H9 (cell line): ENCODE data around the gene TAS2R10. TPM values are rescaled to one million over a fixed set of nuclear protein-coding genes. Genes with fewer than 3 reads are reported as not detected.

ENCODE experiments used
- DNase-seq: peaks from one replicate; pipeline ENCODE4 v3.0.0-alpha.2; 2017
- H2AFZ ChIP-seq: one replicate; pipeline ENCODE4 v1.6.1; 2013; ENCODE audit warnings: mild to moderate bottlenecking, low read length, control low read depth, moderate library complexity
- H2AK5ac ChIP-seq: 2 replicates; pipeline ENCODE4 v1.6.1; 2013; ENCODE audit warnings: low read length, control low read depth, mixed read lengths; ENCODE audit not compliant: insufficient read length
- H2BK120ac ChIP-seq: one replicate; pipeline ENCODE4 v1.6.1; 2013; ENCODE audit warnings: low read depth, mild to moderate bottlenecking, low read length, control low read depth, inconsistent platforms; ENCODE audit not compliant: poor library complexity, severe bottlenecking
- H2BK12ac ChIP-seq: 2 replicates; pipeline ENCODE4 v1.6.1; 2013; ENCODE audit warnings: low read length, control low read depth, mixed read lengths, low read depth; ENCODE audit not compliant: insufficient read length
- H2BK15ac ChIP-seq: 2 replicates; pipeline ENCODE4 v1.6.1; 2013; ENCODE audit warnings: low read depth, low read length, control low read depth
- H2BK20ac ChIP-seq: one replicate; pipeline ENCODE4 v1.6.1; 2013; ENCODE audit warnings: low read depth, mild to moderate bottlenecking, low read length, control low read depth, inconsistent platforms; ENCODE audit not compliant: poor library complexity, severe bottlenecking
- H2BK5ac ChIP-seq: 2 replicates; pipeline ENCODE4 v1.6.1; 2013; ENCODE audit warnings: low read length, control low read depth, mixed read lengths; ENCODE audit not compliant: insufficient read length
- H3K14ac ChIP-seq: 2 replicates; pipeline ENCODE4 v1.6.1; 2013; ENCODE audit warnings: low read length, control low read depth; ENCODE audit not compliant: insufficient read depth
- H3K18ac ChIP-seq: 2 replicates; pipeline ENCODE4 v1.6.1; 2013; ENCODE audit warnings: low read depth, mild to moderate bottlenecking, mixed read lengths, low read length, control low read depth; ENCODE audit not compliant: insufficient read length
- H3K23ac ChIP-seq: 2 replicates; pipeline ENCODE4 v1.6.1; 2013; ENCODE audit warnings: low read length, control low read depth, mixed read lengths, low read depth; ENCODE audit not compliant: insufficient read length
- H3K23me2 ChIP-seq: 2 replicates; pipeline ENCODE4 v1.6.1; 2013; ENCODE audit warnings: low read depth, mild to moderate bottlenecking, mixed read lengths, low read length, control low read depth; ENCODE audit not compliant: insufficient read length, poor library complexity, severe bottlenecking
- H3K27ac ChIP-seq: 2 replicates; pipeline ENCODE4 v1.5.1; 2013; ENCODE audit warnings: low read length, control low read depth, mixed read lengths, low read depth; ENCODE audit not compliant: insufficient read length
- H3K27me3 ChIP-seq: 2 replicates; pipeline ENCODE4 v1.6.1; 2013; ENCODE audit warnings: low read length, control low read depth, inconsistent platforms; ENCODE audit not compliant: insufficient read depth
- H3K4ac ChIP-seq: 2 replicates; pipeline ENCODE4 v1.6.1; 2013; ENCODE audit warnings: low read depth, mild to moderate bottlenecking, control low read depth, inconsistent platforms, low read length, moderate library complexity
- H3K4me1 ChIP-seq: 2 replicates; pipeline ENCODE4 v1.6.1; 2013; ENCODE audit warnings: low read length, control low read depth, inconsistent platforms; ENCODE audit not compliant: insufficient read depth
- H3K4me2 ChIP-seq: 2 replicates; pipeline ENCODE4 v1.6.1; 2013; ENCODE audit warnings: low read length, control low read depth, mixed read lengths; ENCODE audit not compliant: insufficient read length, insufficient read depth
- H3K56ac ChIP-seq: 2 replicates; pipeline ENCODE4 v1.6.1; 2013; ENCODE audit warnings: low read depth, mild to moderate bottlenecking, mixed read lengths, low read length, control low read depth; ENCODE audit not compliant: insufficient read length
- H3K79me1 ChIP-seq: 2 replicates; pipeline ENCODE4 v1.6.1; 2013; ENCODE audit warnings: low read depth, mild to moderate bottlenecking, moderate library complexity, low read length, control low read depth, inconsistent platforms; ENCODE audit not compliant: insufficient read depth, poor library complexity, severe bottlenecking
- H3K79me2 ChIP-seq: 2 replicates; pipeline ENCODE4 v1.6.1; 2013; ENCODE audit warnings: low read length, control low read depth, inconsistent platforms; ENCODE audit not compliant: insufficient read depth
- H3K9ac ChIP-seq: 2 replicates; pipeline ENCODE4 v1.6.1; 2013; ENCODE audit warnings: low read length, control low read depth, mixed read lengths; ENCODE audit not compliant: insufficient read length; ENCODE audit errors: extremely low read depth
- H3K9me3 ChIP-seq: one replicate; pipeline ENCODE4 v1.6.1; 2013; ENCODE audit warnings: low read depth, low read length, inconsistent platforms; ENCODE audit not compliant: control insufficient read depth
- H3T11ph ChIP-seq: one replicate; pipeline ENCODE4 v1.6.1; 2013; ENCODE audit warnings: mild to moderate bottlenecking, low read length, control low read depth, inconsistent platforms
- H4K20me1 ChIP-seq: one replicate; pipeline ENCODE4 v1.6.1; 2013; ENCODE audit not compliant: control insufficient read depth, insufficient read length, insufficient read depth
- H4K5ac ChIP-seq: 2 replicates; pipeline ENCODE4 v1.6.1; 2013; ENCODE audit warnings: low read depth, mild to moderate bottlenecking, mixed read lengths, low read length, control low read depth; ENCODE audit not compliant: insufficient read length
- H4K8ac ChIP-seq: replicated peaks from 2 replicates; pipeline ENCODE4 v1.6.1; 2013; ENCODE audit warnings: low read length, control low read depth, mixed read lengths, low read depth; ENCODE audit not compliant: insufficient read length
- H4K91ac ChIP-seq: 2 replicates; pipeline ENCODE4 v1.6.1; 2013; ENCODE audit warnings: low read depth, mild to moderate bottlenecking, moderate library complexity, mixed read lengths, low read length, control low read depth; ENCODE audit not compliant: insufficient read length
- H3K27ac Mint-ChIP-seq, 3 experiments: 2 replicates in 2 of 3; 3 replicates in 1 of 3; pipeline ENCODE4 v1.8.0; 2020 to 2021; ENCODE audit warnings: mixed read lengths in 3 of 3, mild to moderate bottlenecking in 1 of 3, moderate library complexity in 1 of 3
- H3K27me3 Mint-ChIP-seq: 2 replicates; pipeline ENCODE4 v1.8.0; 2021; ENCODE audit warnings: low read depth, mild to moderate bottlenecking, moderate library complexity, mixed read lengths
- H3K36me3 Mint-ChIP-seq, 3 experiments: 2 replicates in 2 of 3; 3 replicates in 1 of 3; pipeline ENCODE4 v1.8.0; 2020 to 2021; ENCODE audit warnings: low read depth in 3 of 3, mixed read lengths in 3 of 3; ENCODE audit not compliant: insufficient read depth in 1 of 3
- H3K4me1 Mint-ChIP-seq, 2 experiments: 2 replicates each; pipeline ENCODE4 v1.8.0; 2020; ENCODE audit warnings: mixed read lengths in 2 of 2
- H3K4me3 Mint-ChIP-seq, 2 experiments: 2 replicates in 1 of 2; 3 replicates in 1 of 2; pipeline ENCODE4 v1.8.0; 2020 to 2021; ENCODE audit warnings: mild to moderate bottlenecking in 2 of 2, mixed read lengths in 2 of 2, moderate library complexity in 1 of 2
- H3K9me3 Mint-ChIP-seq, 2 experiments: 2 replicates in 1 of 2; 3 replicates in 1 of 2; pipeline ENCODE4 v1.8.0; 2020; ENCODE audit warnings: mild to moderate bottlenecking in 2 of 2, mixed read lengths in 2 of 2, moderate library complexity in 1 of 2
- CTCF ChIP-seq: fragments of 200-600 bp; sonication (generic); conservative IDR thresholded peaks from 3 replicates; pipeline ENCODE4 v1.8.0; 2021; ENCODE audit warnings: antibody characterized with exemption, mild to moderate bottlenecking
- WGBS: extraction: QIAGEN DNeasy Blood & Tissue Kit; methylation state at CpG from one replicate; pipeline ENCODE4 v1.1.7; 2013; ENCODE audit warnings: missing lambda C conversion rate, low lambda C conversion rate, mixed read lengths; ENCODE audit not compliant: insufficient read length; ENCODE audit errors: extremely low coverage; 5-methylcytosine and 5-hydroxymethylcytosine counted together
- total RNA-seq: library from RNA; stranded (reverse); gene quantifications from 2 replicates; pipeline ENCODE4 v1.2.1, GENCODE V29; 2021

The TAS2R10 gene
- total RNA-seq, 1 experiment from 2014 or later = 0.22 TPM

- Histone ChIP-seq H3K27me3 (no peaks in the 10 kb centered on the region), H3T11ph (no peak overlapping the region), H3K79me2 (no peaks in the 10 kb centered on the region), H3K23me2 (no peaks in the 10 kb centered on the region), H4K91ac (no peak overlapping the region), H4K20me1 (no peaks in the 10 kb centered on the region), H3K4me2 (no peak overlapping the region), H3K14ac (no peak overlapping the region), H2AFZ (no peak overlapping the region), H2BK15ac (no peak overlapping the region), H2BK12ac (no peak overlapping the region), H3K56ac (no peak overlapping the region), H3K23ac (no peak overlapping the region), H3K4ac (no peak overlapping the region), H4K5ac (no peak overlapping the region), H3K4me1 (no peaks in the 10 kb centered on the region), H2BK5ac (no peak overlapping the region), H3K18ac (no peak overlapping the region), H3K79me1 (no peaks in the 10 kb centered on the region), H2AK5ac (no peak overlapping the region), H3K27ac (no peak overlapping the region), H3K9me3 (no peaks in the 10 kb centered on the region), H2BK120ac (no peak overlapping the region), H2BK20ac (no peak overlapping the region), H3K9ac (no peak overlapping the region), H4K8ac (no peak overlapping the region)
- Mint-ChIP-seq H3K27me3 (no peaks in the 10 kb centered on the region), H3K9me3 (peaks cover 6 to 9% of the 10 kb centered on the region in 2 experiments; a peak in 4 of 5 replicates), H3K27ac (no peak overlapping the region), H3K36me3 (peaks cover 5 to 24% (median 20%) of the 10 kb centered on the region in 3 experiments), H3K4me3 (no peak overlapping the region), H3K4me1 (no peaks in the 10 kb centered on the region)
- DNase-seq = no peak
- WGBS = no CpG with 5 or more reads among the region's 2 CpGs
- TF ChIP-seq CTCF = no peak
These were observed 37.5 kb upstream of the TAS2R10 start for GRCh38 chr12:10863512-10864218.
